ENCODE results near the gene CDC34. TPM values are rescaled to one million over a fixed set of nuclear protein-coding genes. Genes with fewer than 3 reads are reported as not detected.

Gene CDC34
- total RNA-seq, 1 experiment from 2014 or later, result 113 TPM

- Histone ChIP-seq H3K4me3 (ENCODE audit: low read depth, low read length, poor library complexity, severe bottlenecking) (no peak within 1 kb of the TSS), H3K27ac (ENCODE audit: low read depth, low read length, poor library complexity, severe bottlenecking) (no peak within 1 kb of the TSS), H3K4me1 (ENCODE audit: insufficient read depth, low read length, poor library complexity, severe bottlenecking) (no peaks in the 10 kb centered on the region), H3K27me3 (replicated peaks; ENCODE audit: insufficient read depth, low read depth, low read length, poor library complexity) (peaks cover 15% of the 10 kb centered on the region), H3K36me3 (ENCODE audit: insufficient read depth, low read length, poor library complexity, severe bottlenecking) (no peaks in the 10 kb centered on the region), H3K9me3 (ENCODE audit: low read depth, low read length, poor library complexity, severe bottlenecking) (no peaks in the 10 kb centered on the region)
- ChIA-PET POLR2A (ENCODE audit: low non-redundant PET) (no interaction called here), CTCF (interaction anchor here (1.9 kb wide), 1 partner anchor 10 kb away, joined by 8 read pairs; no protein-coding TSS in a partner anchor)
- DNase-seq (ENCODE audit: low spot score), result no peak
- BruUV-seq (replicated peaks), result no TSS peak
- no peak for TF ChIP-seq CTCF (conservative IDR thresholded peaks at IDR 0.05; ENCODE audit: low read depth, low read length)
- no peak for TF ChIP-seq EZH2 (IDR thresholded peaks at IDR 0.05; ENCODE audit: borderline replicate concordance, low read depth, low read length, poor library complexity, severe bottlenecking)
- intact Hi-C loops (cut with micrococcal nuclease; ENCODE audit: unreplicated experiment), result no loop called here
These were observed 35.4 kb upstream of the CDC34 start, which contains the start of gene MADCAM1 for GRCh38 chr19:496112-496665. Gene MADCAM1, plus strand, starts transcription at chr19:496486. Its CDS starts 14 bp downstream, at chr19:496500.

DNA sequence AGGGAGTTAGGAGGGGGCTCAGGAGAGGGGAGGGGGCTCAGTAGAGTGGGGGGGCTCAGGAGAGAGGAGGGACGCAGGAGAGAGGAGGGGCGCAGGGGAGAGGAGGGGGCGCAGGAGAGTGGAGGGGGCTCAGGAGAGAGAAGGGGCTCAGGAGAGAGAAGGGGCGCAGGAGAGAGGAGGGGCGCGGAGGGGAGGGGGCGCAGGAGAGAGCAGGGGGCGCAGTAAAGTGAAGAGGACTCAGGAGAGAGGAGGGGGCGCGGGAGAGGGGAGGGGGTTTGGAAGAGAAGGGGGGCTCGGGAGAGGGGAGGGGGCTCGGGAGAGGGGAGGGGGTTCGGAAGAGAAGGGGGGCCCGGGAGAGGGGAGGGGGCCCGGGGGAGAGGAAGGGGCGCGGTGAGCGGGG lies 34.6 kb upstream of the CDC34 start:
- Histone ChIP-seq H3K4me3 (ENCODE audit: low read depth, low read length, poor library complexity, severe bottlenecking) (no peak overlapping the region), H3K27me3 (replicated peaks; ENCODE audit: insufficient read depth, low read depth, low read length, poor library complexity) (peaks cover 15% of the 10 kb centered on the region), H3K9me3 (ENCODE audit: low read depth, low read length, poor library complexity, severe bottlenecking) (no peaks in the 10 kb centered on the region), H3K36me3 (ENCODE audit: insufficient read depth, low read length, poor library complexity, severe bottlenecking) (no peaks in the 10 kb centered on the region), H3K27ac (ENCODE audit: low read depth, low read length, poor library complexity, severe bottlenecking) (no peak overlapping the region), H3K4me1 (ENCODE audit: insufficient read depth, low read length, poor library complexity, severe bottlenecking) (no peaks in the 10 kb centered on the region)
- intact Hi-C loops (cut with micrococcal nuclease; ENCODE audit: unreplicated experiment), result no loop called here
- CTCF ChIA-PET, result interaction anchor here (1.5 kb wide), 1 partner anchor 14 kb away, joined by 3 read pairs; no protein-coding TSS in a partner anchor
- no peak for DNase-seq (ENCODE audit: low spot score)
- POLR2A ChIA-PET (ENCODE audit: low non-redundant PET), result no interaction called here
- TF ChIP-seq CTCF (conservative IDR thresholded peaks at IDR 0.05; ENCODE audit: low read depth, low read length), result no peak
- no peak for TF ChIP-seq EZH2 (IDR thresholded peaks at IDR 0.05; ENCODE audit: borderline replicate concordance, low read depth, low read length, poor library complexity, severe bottlenecking)
- BruUV-seq (replicated peaks), result no TSS peak

DNA sequence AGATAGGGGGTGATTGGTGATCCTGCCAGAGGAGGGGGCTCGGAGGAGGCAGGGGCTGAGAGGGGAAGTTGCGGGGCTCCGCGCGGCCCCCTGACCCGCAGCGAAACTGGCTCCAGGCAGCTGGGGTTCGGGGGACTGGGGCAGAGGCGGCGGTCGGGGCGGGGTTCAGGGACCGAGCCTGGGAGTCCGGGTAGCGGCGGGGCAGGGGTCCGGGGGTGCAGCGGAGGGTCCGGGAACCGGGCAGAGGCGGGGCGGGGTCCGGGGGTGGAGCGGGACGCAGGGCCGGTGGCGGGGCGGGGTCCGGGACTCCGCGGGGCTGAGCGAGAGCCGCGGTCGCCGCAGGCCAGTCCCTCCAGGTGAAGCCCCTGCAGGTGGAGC lies 34.1 kb upstream of the CDC34 start:
- no peaks in the 10 kb centered on the region for H3K9me3 ChIP-seq (ENCODE audit: low read depth, low read length, poor library complexity, severe bottlenecking)
- CTCF ChIA-PET, result interaction anchor here (1.5 kb wide), 1 partner anchor 13 kb away, joined by 3 read pairs; no protein-coding TSS in a partner anchor
- POLR2A ChIA-PET (ENCODE audit: low non-redundant PET), result no interaction called here
- BruUV-seq (replicated peaks), result no TSS peak
- H3K4me3 ChIP-seq (ENCODE audit: low read depth, low read length, poor library complexity, severe bottlenecking), result no peak overlapping the region
- H3K4me1 ChIP-seq (ENCODE audit: insufficient read depth, low read length, poor library complexity, severe bottlenecking), result no peaks in the 10 kb centered on the region
- no peak for DNase-seq (ENCODE audit: low spot score)
- no peaks in the 10 kb centered on the region for H3K36me3 ChIP-seq (ENCODE audit: insufficient read depth, low read length, poor library complexity, severe bottlenecking)
- TF ChIP-seq EZH2 (IDR thresholded peaks at IDR 0.05; ENCODE audit: borderline replicate concordance, low read depth, low read length, poor library complexity, severe bottlenecking) (peak; percentile 8), CTCF (conservative IDR thresholded peaks at IDR 0.05; ENCODE audit: low read depth, low read length) (no peak)
- intact Hi-C loops (cut with micrococcal nuclease; ENCODE audit: unreplicated experiment), result no loop called here
- no peak overlapping the region for H3K27ac ChIP-seq (ENCODE audit: low read depth, low read length, poor library complexity, severe bottlenecking)
- H3K27me3 ChIP-seq (replicated peaks; ENCODE audit: insufficient read depth, low read depth, low read length, poor library complexity), result peaks cover 15% of the 10 kb centered on the region

Measured in A673 (cell line).